ENCODE measurements around the gene MITF.

- TF ChIP-seq CTCF (IDR thresholded peaks at IDR 0.05; ENCODE audit: poor library complexity, severe bottlenecking) (no peak), EZH2 (IDR thresholded peaks at IDR 0.05; ENCODE audit: borderline replicate concordance, insufficient read depth, low read length, poor library complexity, severe bottlenecking) (no peak), POLR2AphosphoS5 (IDR thresholded peaks at IDR 0.05) (no peak), SMC3 (conservative IDR thresholded peaks at IDR 0.05; ENCODE audit: poor library complexity) (no peak), REST (IDR thresholded peaks at IDR 0.05; ENCODE audit: borderline replicate concordance) (no peak), EP300 (conservative IDR thresholded peaks at IDR 0.05; ENCODE audit: poor library complexity, severe bottlenecking) (no peak)
Measured at GRCh38 chr3:69785769-69786320, 46.6 kb downstream of the MITF start.
